Thymus (tissue), 11 donors: ENCODE measurements around the gene PIR. TPM values are rescaled to one million over a fixed set of nuclear protein-coding genes. Genes with fewer than 3 reads are reported as not detected.

Source experiments
- DNase-seq, 9 donors: peaks; one replicate each; pipeline ENCODE4 v3.0.0-alpha.2; 2013; ENCODE audit warnings: low spot score in 9 of 9, low read depth in 6 of 9, missing footprints in 1 of 9
- H3K27ac ChIP-seq, 2 donors: one replicate each; pipeline ENCODE4 v1.5.1; 2013; ENCODE audit warnings: control low read depth in 1 of 2, low read depth in 1 of 2, low read length in 1 of 2, mild to moderate bottlenecking in 1 of 2, moderate library complexity in 1 of 2
- H3K27me3 ChIP-seq, 2 donors: one replicate each; pipeline ENCODE4 v1.5.1; 2013; ENCODE audit warnings: low read length in 1 of 2; ENCODE audit not compliant: control insufficient read depth in 2 of 2, insufficient read depth in 1 of 2
- H3K36me3 ChIP-seq, 2 donors: one replicate each; pipeline ENCODE4 v1.5.1; 2013; ENCODE audit warnings: low read length in 1 of 2, mild to moderate bottlenecking in 1 of 2, moderate library complexity in 1 of 2; ENCODE audit not compliant: control insufficient read depth in 2 of 2, insufficient read depth in 2 of 2
- H3K4me1 ChIP-seq, 2 donors: one replicate each; pipeline ENCODE4 v1.5.1; 2013; ENCODE audit warnings: low read length in 2 of 2; ENCODE audit not compliant: control insufficient read depth in 2 of 2, insufficient read depth in 2 of 2
- H3K4me3 ChIP-seq, 2 donors: one replicate each; pipeline ENCODE4 v1.5.1; 2013; ENCODE audit warnings: low read length in 2 of 2, control low read depth in 1 of 2, mild to moderate bottlenecking in 1 of 2
- H3K9me3 ChIP-seq, 2 donors: one replicate each; pipeline ENCODE4 v1.5.1; 2013; ENCODE audit warnings: low read length in 1 of 2, mild to moderate bottlenecking in 1 of 2; ENCODE audit not compliant: control insufficient read depth in 2 of 2, insufficient read depth in 1 of 2
- WGBS: extraction: QIAGEN DNeasy Blood & Tissue Kit; methylation state at CpG from one replicate; pipeline ENCODE4 v1.1.7; 2013; 5-methylcytosine and 5-hydroxymethylcytosine counted together
- polyA plus RNA-seq: library from polyadenylated mRNA; stranded (reverse); fragments of 200-250 nt; gene quantifications from one replicate; pipeline ENCODE4 v1.2.3, GENCODE V29; 2013
- total RNA-seq: library from RNA; stranded (reverse); fragments of 120-200 nt; gene quantifications from one replicate; pipeline ENCODE4 v1.2.4, GENCODE V29; 2013
- donor health status: healthy.

PIR gene
- total and polyA plus RNA-seq, 2 donors, result 4.6 to 13.0 TPM

GRCh38 chrX:15335135-15336022, 157.8 kb downstream of the PIR start, which contains the start of gene PIGA:
Gene PIGA, minus strand, starts transcription at chrX:15335523. Its CDS starts 3,593 bp downstream, at chrX:15331930.
- Histone ChIP-seq H3K27ac (peak within 1 kb of the TSS; percentile 67 to 81), H3K4me3 (peak within 1 kb of the TSS; percentile 60 to 66), H3K4me1 (peaks cover 0 to 4% of the 10 kb centered on the region in 2 donors), H3K9me3 (no peaks in the 10 kb centered on the region), H3K27me3 (peaks cover 0 to 14% of the 10 kb centered on the region in 2 donors), H3K36me3 (peaks cover 0 to 7% of the 10 kb centered on the region in 2 donors)
- WGBS, result under 1% methylated on average over 72 of the region's 72 CpGs
- DNase-seq, result peak; percentile 70 to 94 (median 82)

Other genes starting within 250 kb of the PIR start
- 4.9 TPM for gene ASB9, start 223.2 kb downstream of the PIR start, total RNA-seq
- 3.3 TPM for gene ASB9, start 223.2 kb downstream of the PIR start, polyA plus RNA-seq
- 0.05 TPM for gene ASB11, start 177.7 kb downstream of the PIR start, total RNA-seq
- gene ASB11, start 177.7 kb downstream of the PIR start, polyA plus RNA-seq, result 0.05 TPM
- 9.7 TPM for gene PIGA, start 157.8 kb downstream of the PIR start, total RNA-seq
- 13.5 TPM for gene PIGA, start 157.8 kb downstream of the PIR start, polyA plus RNA-seq
- 0.05 TPM for gene VEGFD, start 108.9 kb downstream of the PIR start, total RNA-seq
- gene VEGFD, start 108.9 kb downstream of the PIR start, polyA plus RNA-seq, result 0.64 TPM
- 0.57 TPM for gene BMX, start 7.5 kb upstream of the PIR start, total RNA-seq
- gene BMX, start 7.5 kb upstream of the PIR start, polyA plus RNA-seq, result 1.3 TPM
- gene ACE2, start 107.6 kb upstream of the PIR start, total RNA-seq, result 0.38 TPM
- 1.4 TPM for gene ACE2, start 107.6 kb upstream of the PIR start, polyA plus RNA-seq
- 0.28 TPM for gene CLTRN, start 171.5 kb upstream of the PIR start, total RNA-seq
- 3.9 TPM for gene CLTRN, start 171.5 kb upstream of the PIR start, polyA plus RNA-seq
- gene CA5B, start 244.9 kb upstream of the PIR start, total RNA-seq, result 3.1 TPM
- 2.9 TPM for gene CA5B, start 244.9 kb upstream of the PIR start, polyA plus RNA-seq